Tibial nerve (tissue), 4 donors: ENCODE data around the gene BAD. TPM values are rescaled to one million over a fixed set of nuclear protein-coding genes. Genes with fewer than 3 reads are reported as not detected.

Experiments
- DNase-seq, 2 donors: peaks; one replicate each; pipeline ENCODE4 v3.0.0-alpha.2; 2019; ENCODE audit warnings: low spot score in 2 of 2
- H3K27ac ChIP-seq, 4 donors: fragments of 200-600 bp; sonication (generic) in 3 of 4; one replicate each; pipeline ENCODE4 v1.5.1; 2017 to 2019; ENCODE audit warnings: mild to moderate bottlenecking in 1 of 4
- H3K27me3 ChIP-seq, 2 donors: fragments of 200-600 bp; sonication (generic) in 1 of 2; one replicate each; pipeline versions ENCODE4 v1.5.1 to v1.6.0; 2017 to 2019
- H3K36me3 ChIP-seq, 3 donors: fragments of 200-600 bp; sonication (generic); one replicate each; pipeline ENCODE4 v1.5.1; 2018 to 2019
- H3K4me1 ChIP-seq, 4 donors: fragments of 200-600 bp; sonication (generic) in 3 of 4; one replicate each; pipeline ENCODE4 v1.5.1; 2017 to 2019
- H3K4me3 ChIP-seq, 4 donors: fragments of 200-600 bp; sonication (generic) in 3 of 4; one replicate each; pipeline ENCODE4 v1.5.1; 2017 to 2019; ENCODE audit warnings: mild to moderate bottlenecking in 1 of 4, moderate library complexity in 1 of 4
- H3K9me3 ChIP-seq, 4 donors: fragments of 200-600 bp; sonication (generic) in 3 of 4; one replicate each; pipeline ENCODE4 v1.5.1; 2017 to 2019
- CTCF ChIP-seq, 5 experiments: fragments of 200-600 bp in 3 of 5; fragments of 450-650 bp in 2 of 5; sonication (generic) in 3 of 5; IDR thresholded peaks; one replicate each; pipeline ENCODE4 v1.5.1; 2016 to 2019; ENCODE audit warnings: antibody characterized with exemption in 5 of 5, mild to moderate bottlenecking in 3 of 5, moderate library complexity in 2 of 5
- EP300 ChIP-seq, 2 donors: sonication (generic); formaldehyde crosslinking; IDR thresholded peaks; one replicate each; pipeline ENCODE4 v1.6.1; 2017; ENCODE audit warnings: antibody characterized with exemption in 2 of 2, mild to moderate bottlenecking in 1 of 2
- POLR2A ChIP-seq, 2 donors: fragments of 450-650 bp; IDR thresholded peaks; one replicate each; pipeline ENCODE4 v1.6.1; 2017; ENCODE audit warnings: antibody characterized with exemption in 2 of 2, mild to moderate bottlenecking in 2 of 2, moderate library complexity in 2 of 2
- WGBS, 2 donors: methylation state at CpG; one replicate each; pipeline ENCODE4 v1.1.5; 2018; 5-methylcytosine and 5-hydroxymethylcytosine counted together
- total RNA-seq, 4 donors: library from RNA; depleted of rRNA; stranded (reverse); fragments of >200 nt; gene quantifications; one replicate each; pipeline ENCODE4 v1.1.0, GENCODE V29; 2016

BAD gene
- total RNA-seq, 4 donors from 2014 or later, result 110 to 143 (median 124) TPM

GRCh38 chr11:64252003-64252872 is 32.2 kb downstream of the BAD start:
- H3K36me3 ChIP-seq, result peaks cover 0 to 29% (median 0%) of the 10 kb centered on the region in 3 donors
- 3 to 9% methylated on average over 23 of the region's 23 CpGs for WGBS, 2 donors
- no peak for TF ChIP-seq EP300 (IDR thresholded peaks at IDR 0.05)
- TF ChIP-seq CTCF (IDR thresholded peaks at IDR 0.05), result peak; percentile 14 to 42 (median 23)
- H3K9me3 ChIP-seq, result no peaks in the 10 kb centered on the region
- no peaks in the 10 kb centered on the region for H3K27me3 ChIP-seq
- peak overlapping the region; percentile 60 to 89 (median 74) for H3K27ac ChIP-seq
- H3K4me3 ChIP-seq, result peak overlapping the region; percentile 57 to 96 (median 70)
- peaks cover 0 to 61% (median 23%) of the 10 kb centered on the region in 4 donors for H3K4me1 ChIP-seq
- no peak for DNase-seq

GRCh38 chr11:64251753-64252002 is 32.8 kb downstream of the BAD start:
- no peak for DNase-seq
- Histone ChIP-seq H3K4me1 (peaks cover 0 to 64% (median 26%) of the 10 kb centered on the region in 4 donors), H3K9me3 (no peaks in the 10 kb centered on the region), H3K27ac (peak overlapping the region; percentile 60 to 89 (median 74)), H3K4me3 (peak overlapping the region; percentile 57 to 96 (median 70)), H3K27me3 (no peaks in the 10 kb centered on the region), H3K36me3 (peaks cover 0 to 23% (median 0%) of the 10 kb centered on the region in 3 donors)
- 0% methylated on average over 18 of the region's 18 CpGs for WGBS, 2 donors
- TF ChIP-seq POLR2A (IDR thresholded peaks at IDR 0.05), result no peak
- no peak for TF ChIP-seq EP300 (IDR thresholded peaks at IDR 0.05)
- no peak for TF ChIP-seq CTCF (IDR thresholded peaks at IDR 0.05)

DNA sequence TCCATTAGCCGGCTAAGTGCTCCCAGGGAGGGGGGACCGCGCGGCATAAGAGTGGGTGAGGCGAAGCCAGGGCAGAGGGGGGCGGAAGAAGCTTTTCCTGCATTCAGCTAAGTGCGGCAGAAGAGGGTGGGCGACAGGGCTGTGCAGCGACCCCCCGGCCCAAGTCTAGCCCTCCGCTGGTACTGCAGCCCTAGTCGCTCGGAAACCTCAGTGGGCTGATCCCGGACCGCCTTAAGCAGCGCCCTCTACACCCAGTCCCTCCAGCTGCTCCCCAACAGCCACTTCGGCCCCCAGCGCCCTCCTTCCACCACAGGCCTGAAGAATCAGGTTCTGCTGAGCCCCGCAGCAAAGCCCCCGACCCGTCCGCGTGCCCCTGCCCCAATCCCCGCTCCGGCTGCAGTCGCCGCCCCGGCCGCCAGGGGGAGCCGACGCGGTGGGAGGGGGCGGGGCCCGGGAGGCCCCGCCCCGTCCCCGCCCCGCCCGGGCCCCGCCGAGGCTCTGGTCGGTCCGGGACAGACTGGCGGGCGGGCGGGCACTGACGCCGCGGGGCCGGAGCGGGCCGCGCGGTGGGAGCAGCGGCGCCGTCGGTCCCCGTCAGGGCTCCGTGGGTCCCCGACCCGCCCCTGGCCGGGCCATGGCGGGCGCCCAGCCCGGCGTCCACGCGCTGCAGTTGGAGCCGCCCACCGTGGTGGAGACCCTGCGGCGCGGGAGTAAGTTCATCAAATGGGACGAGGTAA is 33.3 kb downstream of the BAD start, which contains the start of gene PLCB3:
TSS of gene PLCB3 (plus strand) at position 515 of the 737 bp plus-strand sequence. CDS start at position 635, 120 bp downstream.
- Histone ChIP-seq H3K4me1 (peaks cover 0 to 65% (median 26%) of the 10 kb centered on the region in 4 donors), H3K4me3 (peak within 1 kb of the TSS; percentile 57 to 96 (median 70)), H3K27ac (peak within 1 kb of the TSS; percentile 60 to 89 (median 76)), H3K36me3 (peaks cover 0 to 18% (median 0%) of the 10 kb centered on the region in 3 donors), H3K27me3 (no peaks in the 10 kb centered on the region), H3K9me3 (no peaks in the 10 kb centered on the region)
- no peak for DNase-seq
- 1 to 2% methylated on average over 13 to 17 of the region's 75 CpGs for WGBS, 2 donors
- TF ChIP-seq CTCF (IDR thresholded peaks at IDR 0.05) (peak; percentile 88 to 100 (median 96)), EP300 (IDR thresholded peaks at IDR 0.05) (no peak), POLR2A (IDR thresholded peaks at IDR 0.05) (peak; percentile 76 to 85)

DNA sequence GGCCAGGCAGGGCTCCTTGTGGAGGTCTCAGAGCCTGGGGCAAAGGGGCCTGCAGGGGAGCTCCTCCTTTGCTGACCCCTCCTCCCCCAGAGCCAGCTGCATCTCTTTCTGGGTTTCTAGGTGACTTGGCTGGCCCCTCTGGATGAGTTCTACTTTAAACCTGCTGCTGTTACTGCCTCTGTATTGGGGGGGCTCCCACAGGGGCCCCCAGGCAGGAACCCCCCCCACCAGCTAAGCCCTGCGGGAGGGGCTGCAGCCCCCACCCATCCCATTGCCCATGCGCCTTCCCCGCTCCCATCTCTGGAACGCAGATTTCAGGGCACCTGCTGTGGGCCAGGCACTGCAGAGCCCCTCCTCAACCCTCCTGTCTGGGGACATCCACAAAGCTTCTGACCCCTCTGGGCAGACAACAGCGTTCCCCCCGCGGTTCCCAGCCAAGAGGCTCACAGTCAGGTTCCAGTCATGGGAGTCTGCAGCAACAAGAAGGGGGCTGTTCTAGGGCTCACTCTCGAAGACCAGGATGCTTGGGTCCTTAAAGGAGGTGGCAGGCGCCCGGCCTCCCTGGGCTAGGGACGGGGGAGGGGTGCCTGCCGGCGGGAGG is 34.0 kb downstream of the BAD start:
- no peak for TF ChIP-seq EP300 (IDR thresholded peaks at IDR 0.05)
- no peak for TF ChIP-seq POLR2A (IDR thresholded peaks at IDR 0.05)
- no peak for TF ChIP-seq CTCF (IDR thresholded peaks at IDR 0.05)
- 16 to 33% methylated on average over 9 of the region's 13 CpGs for WGBS, 2 donors
- Histone ChIP-seq H3K9me3 (no peaks in the 10 kb centered on the region), H3K4me1 (peaks cover 0 to 72% (median 31%) of the 10 kb centered on the region in 4 donors), H3K27me3 (no peaks in the 10 kb centered on the region), H3K4me3 (peak overlapping the region; percentile 45 to 96 (median 63)), H3K36me3 (peaks cover 0 to 12% (median 0%) of the 10 kb centered on the region in 3 donors), H3K27ac (peak overlapping the region in 3 of 4 donors; percentile 75 to 89 (median 77))
- no peak for DNase-seq
